ENCODE results near the gene IFNG-AS1.
A peak's percentile ranks its signal among the peaks of the same experiment; 100 is the strongest.

The IFNG-AS1 gene

GRCh38 chr12:68018315-68018714 is 29.1 kb downstream of the IFNG-AS1 start:
- ChIA-PET CTCF (interaction anchor here (0.7 kb wide), 1 partner anchor 136 kb away, joined by 4 read pairs; no protein-coding TSS in a partner anchor), POLR2A (no interaction called here)
- no peak for DNase-seq (ENCODE audit: extremely low spot score)
- TF ChIP-seq BHLHE40 (IDR thresholded peaks at IDR 0.05; ENCODE audit: borderline replicate concordance) (no peak), FOXA1 (IDR thresholded peaks at IDR 0.05) (no peak), LEF1 (IDR thresholded peaks at IDR 0.05; ENCODE audit: borderline replicate concordance) (no peak), ZNF384 (IDR thresholded peaks at IDR 0.05) (no peak), ARNT (IDR thresholded peaks at IDR 0.05) (no peak), TARDBP (IDR thresholded peaks at IDR 0.05) (no peak), ELF4 (IDR thresholded peaks at IDR 0.05) (no peak)

DNA sequence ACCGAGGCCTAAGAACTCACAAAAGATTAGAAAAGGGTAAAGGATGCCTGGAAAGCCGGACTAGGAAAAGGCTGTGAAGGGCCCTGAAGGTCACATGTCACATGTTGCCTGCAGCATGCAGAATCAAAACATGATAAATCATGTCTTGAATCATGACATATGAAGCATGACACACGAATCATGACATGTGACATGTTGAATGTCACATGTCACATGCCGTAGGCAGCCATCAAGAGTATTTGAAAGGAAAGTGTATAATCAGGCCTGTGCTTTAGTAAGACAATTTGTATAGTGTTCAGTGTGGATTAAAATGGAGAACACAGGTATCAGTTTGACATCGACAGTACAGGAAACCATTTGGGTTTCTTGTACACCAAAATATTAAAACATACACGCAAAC is 30.8 kb downstream of the IFNG-AS1 start:
- DNase-seq (ENCODE audit: extremely low spot score), result no peak
- ChIA-PET POLR2A (no interaction called here), CTCF (no interaction called here)
- TF ChIP-seq PKNOX1 (IDR thresholded peaks at IDR 0.05) (peak; percentile 31; the same call in 1 of the 2 replicates), FOXA1 (IDR thresholded peaks at IDR 0.05) (no peak)

- DNase-seq (ENCODE audit: extremely low spot score), result no peak
- ChIA-PET CTCF (no interaction called here), POLR2A (no interaction called here)
- TF ChIP-seq SP1 (IDR thresholded peaks at IDR 0.05) (no peak), SUZ12 (IDR thresholded peaks at IDR 0.05) (no peak), TARDBP (IDR thresholded peaks at IDR 0.05) (no peak), HDGF (IDR thresholded peaks at IDR 0.05; ENCODE audit: borderline replicate concordance) (no peak), BHLHE40 (IDR thresholded peaks at IDR 0.05; ENCODE audit: borderline replicate concordance) (no peak), NFRKB (IDR thresholded peaks at IDR 0.05) (no peak)
Measured at GRCh38 chr12:68020699-68021098, 31.5 kb downstream of the IFNG-AS1 start.

DNA sequence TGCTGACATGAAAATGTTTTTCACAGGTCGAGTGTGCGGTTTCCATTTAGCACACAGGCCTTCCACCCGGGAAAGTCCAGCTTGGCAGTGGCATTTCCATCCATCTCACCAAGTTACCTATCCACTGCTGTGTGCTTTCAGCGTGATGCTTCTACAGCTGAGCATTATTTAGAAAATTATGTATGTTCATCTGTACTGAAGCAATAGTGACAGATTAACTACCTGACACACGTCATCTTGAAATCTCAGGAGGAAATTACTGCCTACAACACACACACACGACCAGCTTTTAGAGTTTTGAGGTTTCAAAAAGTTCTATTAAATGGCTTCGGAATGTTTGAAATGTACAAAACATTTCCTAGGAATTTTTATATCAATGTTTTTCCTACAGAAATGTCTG is 39.4 kb downstream of the IFNG-AS1 start:
- ChIA-PET CTCF (no interaction called here), POLR2A (no interaction called here)
- TF ChIP-seq ZNF384 (IDR thresholded peaks at IDR 0.05), result no peak
- no peak for TF ChIP-seq L3MBTL2 (conservative IDR thresholded peaks at IDR 0.05)
- no peak for TF ChIP-seq HDGF (IDR thresholded peaks at IDR 0.05; ENCODE audit: borderline replicate concordance)
- TF ChIP-seq SP1 (IDR thresholded peaks at IDR 0.05), result no peak
- TF ChIP-seq LEF1 (IDR thresholded peaks at IDR 0.05; ENCODE audit: borderline replicate concordance), result no peak
- no peak for TF ChIP-seq SUZ12 (IDR thresholded peaks at IDR 0.05)
- no peak for DNase-seq (ENCODE audit: extremely low spot score)

GRCh38 chr12:68030248-68030647 is 41.0 kb downstream of the IFNG-AS1 start:
- DNase-seq (ENCODE audit: extremely low spot score), result no peak
- ChIA-PET POLR2A (interaction anchor here (0.6 kb wide), 1 partner anchor 21 kb away, joined by 3 read pairs; no protein-coding TSS in a partner anchor), CTCF (interaction anchor here (1.5 kb wide), 1 partner anchor 11 kb away, joined by 4 read pairs; no protein-coding TSS in a partner anchor)
- TF ChIP-seq ZNF384 (IDR thresholded peaks at IDR 0.05), result no peak
- TF ChIP-seq FOXM1 (IDR thresholded peaks at IDR 0.05; ENCODE audit: borderline replicate concordance), result no peak
- no peak for TF ChIP-seq HDGF (IDR thresholded peaks at IDR 0.05; ENCODE audit: borderline replicate concordance)
- no peak for TF ChIP-seq NFRKB (IDR thresholded peaks at IDR 0.05)
- TF ChIP-seq L3MBTL2 (conservative IDR thresholded peaks at IDR 0.05), result no peak
- no peak for TF ChIP-seq SP1 (IDR thresholded peaks at IDR 0.05)

DNA sequence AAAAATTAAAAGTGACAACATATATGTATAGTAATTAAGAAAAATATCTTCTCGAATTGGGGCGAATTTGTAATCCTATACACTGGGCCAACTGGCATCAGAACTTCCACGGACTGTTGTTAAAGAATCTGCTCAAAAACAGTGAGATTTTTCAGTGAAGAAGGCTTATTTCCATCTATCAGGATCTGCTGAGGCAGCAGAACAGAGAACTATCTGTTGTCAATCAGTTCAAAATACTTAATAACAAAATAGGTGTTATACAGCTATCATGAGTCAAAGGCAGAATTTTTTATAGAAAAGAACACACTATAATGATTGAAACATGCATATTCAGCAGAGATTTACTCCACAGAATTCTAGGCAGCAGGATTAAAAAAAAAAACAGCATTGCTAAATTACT is 41.9 kb downstream of the IFNG-AS1 start:
- CTCF ChIA-PET, result interaction anchor here (1.5 kb wide), 1 partner anchor 10 kb away, joined by 4 read pairs; no protein-coding TSS in a partner anchor
- TF ChIP-seq BHLHE40 (IDR thresholded peaks at IDR 0.05; ENCODE audit: borderline replicate concordance) (no peak), CTBP1 (IDR thresholded peaks at IDR 0.05; ENCODE audit: borderline replicate concordance) (no peak), FOXM1 (IDR thresholded peaks at IDR 0.05; ENCODE audit: borderline replicate concordance) (no peak), L3MBTL2 (conservative IDR thresholded peaks at IDR 0.05) (no peak), LEF1 (IDR thresholded peaks at IDR 0.05; ENCODE audit: borderline replicate concordance) (no peak), PKNOX1 (IDR thresholded peaks at IDR 0.05) (no peak), HDGF (IDR thresholded peaks at IDR 0.05; ENCODE audit: borderline replicate concordance) (no peak), NFRKB (IDR thresholded peaks at IDR 0.05) (no peak), ZNF384 (IDR thresholded peaks at IDR 0.05) (no peak), FOXK2 (IDR thresholded peaks at IDR 0.05) (no peak), SUZ12 (IDR thresholded peaks at IDR 0.05) (no peak), SP1 (IDR thresholded peaks at IDR 0.05) (no peak), FOXA1 (IDR thresholded peaks at IDR 0.05) (no peak), TARDBP (IDR thresholded peaks at IDR 0.05) (no peak), ELF4 (IDR thresholded peaks at IDR 0.05) (no peak), ARNT (IDR thresholded peaks at IDR 0.05) (no peak)
- POLR2A ChIA-PET, result no interaction called here
- no peak for DNase-seq (ENCODE audit: extremely low spot score)

DNA sequence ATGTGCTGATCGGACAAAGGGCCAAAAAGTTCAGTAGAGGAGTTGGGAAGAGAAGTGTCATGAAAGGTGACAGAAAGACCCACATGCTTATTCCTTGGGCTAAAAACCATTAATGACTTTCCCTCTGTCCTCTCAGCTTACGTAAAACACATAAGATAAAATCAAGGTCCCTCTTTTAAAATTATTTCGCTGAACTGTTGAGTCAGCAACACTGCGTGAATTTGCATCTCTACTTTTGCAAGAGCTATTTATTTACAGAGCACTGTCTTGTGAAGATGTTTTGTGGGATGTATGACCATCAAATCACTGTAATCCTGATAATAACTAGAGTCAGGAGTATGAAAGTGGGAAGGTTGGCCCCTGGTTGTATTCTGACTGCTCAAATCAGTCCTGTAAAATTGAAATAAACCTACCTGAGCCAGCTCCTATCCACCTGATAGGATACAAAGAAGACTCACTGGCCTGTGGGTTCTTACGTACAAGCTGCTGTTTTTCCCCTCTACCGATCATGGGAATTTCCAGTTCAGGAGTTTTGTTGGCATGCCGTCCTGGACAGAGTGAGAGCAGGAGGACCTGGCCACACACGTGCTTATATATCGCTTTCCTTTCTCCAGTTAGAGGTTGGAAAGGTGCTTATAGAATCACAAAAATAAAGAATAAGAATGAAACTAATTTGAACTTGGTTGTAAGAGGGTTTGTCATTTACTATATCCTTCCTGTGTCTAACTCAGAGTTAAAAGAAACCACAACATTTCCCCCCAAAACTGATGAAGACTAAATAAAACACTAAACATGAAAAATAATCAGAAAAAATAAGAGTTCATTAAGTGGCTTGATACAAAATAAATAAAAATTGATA is 42.9 kb downstream of the IFNG-AS1 start:
- ChIA-PET POLR2A (no interaction called here), CTCF (no interaction called here)
- no peak for DNase-seq (ENCODE audit: extremely low spot score)
- TF ChIP-seq ZNF384 (IDR thresholded peaks at IDR 0.05) (no peak), FOXK2 (IDR thresholded peaks at IDR 0.05) (no peak), BHLHE40 (IDR thresholded peaks at IDR 0.05; ENCODE audit: borderline replicate concordance) (no peak), PKNOX1 (IDR thresholded peaks at IDR 0.05) (no peak), LEF1 (IDR thresholded peaks at IDR 0.05; ENCODE audit: borderline replicate concordance) (no peak), FOXA1 (IDR thresholded peaks at IDR 0.05) (no peak), HDGF (IDR thresholded peaks at IDR 0.05; ENCODE audit: borderline replicate concordance) (no peak), L3MBTL2 (conservative IDR thresholded peaks at IDR 0.05) (no peak), CTBP1 (IDR thresholded peaks at IDR 0.05; ENCODE audit: borderline replicate concordance) (no peak), TARDBP (IDR thresholded peaks at IDR 0.05) (no peak), ARNT (IDR thresholded peaks at IDR 0.05) (no peak), SP1 (IDR thresholded peaks at IDR 0.05) (no peak), NFRKB (IDR thresholded peaks at IDR 0.05) (no peak)

Measured in HEK293T (cell line).